HepG2 (cell line): Measurements from ENCODE around the gene COASY. TPM values are rescaled to one million over a fixed set of nuclear protein-coding genes. Genes with fewer than 3 reads are reported as not detected.

Experiments used
- AHDC1 ChIP-seq: sonication (generic); formaldehyde crosslinking; IDR thresholded peaks from 2 replicates; pipeline ENCODE4 v1.5.1; 2020; ENCODE audit warnings: mild to moderate bottlenecking, missing genetic modification reagents, borderline replicate concordance
- AHR ChIP-seq: IDR thresholded peaks from 2 replicates; pipeline ENCODE4 v1.6.1; 2018; ENCODE audit warnings: missing genetic modification reagents, missing compliant biosample characterization
- CEBPB ChIP-seq: IDR thresholded peaks from 2 replicates; pipeline ENCODE4 v1.6.1; 2011; ENCODE audit warnings: low read depth, low read length, improper control_type of control experiment, borderline replicate concordance
- CREM ChIP-seq, 2 experiments: sonication (generic) in 1 of 2; formaldehyde crosslinking in 1 of 2; IDR thresholded peaks; 2 replicates each; pipeline versions ENCODE4 v1.4.0 to v1.6.1; 2016 to 2020; ENCODE audit warnings: antibody characterized with exemption in 1 of 2, mild to moderate bottlenecking in 1 of 2, missing genetic modification reagents in 1 of 2
- ELK4 ChIP-seq: sonication (generic); formaldehyde crosslinking; IDR thresholded peaks from 2 replicates; pipeline ENCODE4 v1.9.0; 2021; ENCODE audit warnings: missing genetic modification reagents, borderline replicate concordance
- IKZF4 ChIP-seq: sonication (generic); formaldehyde crosslinking; IDR thresholded peaks from 2 replicates; pipeline ENCODE4 v1.5.1; 2020; ENCODE audit warnings: borderline replicate concordance, mild to moderate bottlenecking, low read depth, missing genetic modification reagents; ENCODE audit errors: not compliant biosample characterization
- KDM5B ChIP-seq: sonication (generic); formaldehyde crosslinking; IDR thresholded peaks from 2 replicates; pipeline ENCODE4 v1.4.0; 2020; ENCODE audit warnings: missing genetic modification reagents, mild to moderate bottlenecking, borderline replicate concordance
- KDM6A ChIP-seq: IDR thresholded peaks from 2 replicates; pipeline ENCODE4 v1.6.1; 2016; ENCODE audit warnings: low read depth
- NFATC3 ChIP-seq: sonication (generic); formaldehyde crosslinking; IDR thresholded peaks from 2 replicates; pipeline ENCODE4 v1.5.1; 2020; ENCODE audit warnings: mild to moderate bottlenecking, missing genetic modification reagents
- PRMT3 ChIP-seq: sonication (generic); formaldehyde crosslinking; IDR thresholded peaks from 2 replicates; pipeline ENCODE4 v1.8.1; 2022; ENCODE audit warnings: low read depth, mild to moderate bottlenecking, moderate library complexity, missing genetic modification reagents, borderline replicate concordance
- RFXAP ChIP-seq: sonication (generic); formaldehyde crosslinking; IDR thresholded peaks from 2 replicates; pipeline ENCODE4 v1.4.0; 2020; ENCODE audit warnings: missing genetic modification reagents, borderline replicate concordance
- STAG1 ChIP-seq: sonication (generic); formaldehyde crosslinking; IDR thresholded peaks from 2 replicates; pipeline ENCODE4 v1.4.0; 2020; ENCODE audit warnings: missing genetic modification reagents
- SYNCRIP ChIP-seq: fragments of 200-400 bp; formaldehyde crosslinking; IDR thresholded peaks from 2 replicates; pipeline ENCODE4 v1.6.1; 2018; ENCODE audit warnings: mild to moderate bottlenecking, low read depth, low read length; ENCODE audit not compliant: insufficient read depth
- TBX3 ChIP-seq: fragments of 450-650 bp; IDR thresholded peaks from 2 replicates; pipeline ENCODE4 v1.6.1; 2017; ENCODE audit warnings: antibody characterized with exemption, mild to moderate bottlenecking, inconsistent platforms, borderline replicate concordance
- ZBTB7B ChIP-seq: sonication (generic); formaldehyde crosslinking; IDR thresholded peaks from 2 replicates; pipeline ENCODE4 v1.4.0; 2020; ENCODE audit warnings: missing genetic modification reagents
- ZC3H13 ChIP-seq: sonication (generic); formaldehyde crosslinking; IDR thresholded peaks from 2 replicates; pipeline ENCODE4 v1.8.1; 2023; ENCODE audit warnings: mild to moderate bottlenecking, missing genetic modification reagents, moderate library complexity
- ZFAT ChIP-seq: sonication (generic); formaldehyde crosslinking; conservative IDR thresholded peaks from 2 replicates; pipeline ENCODE4 v1.8.1; 2023; ENCODE audit warnings: missing genetic modification reagents, inconsistent platforms
- ZFX ChIP-seq: sonication (generic); formaldehyde crosslinking; IDR thresholded peaks from 2 replicates; pipeline ENCODE4 v1.4.0; 2020; ENCODE audit warnings: mild to moderate bottlenecking, low read depth, missing genetic modification reagents, moderate library complexity
- ZNF230 ChIP-seq: sonication (generic); formaldehyde crosslinking; IDR thresholded peaks from 2 replicates; pipeline ENCODE4 v1.4.0; 2020; ENCODE audit warnings: mild to moderate bottlenecking, missing genetic modification reagents
- ZNF329 ChIP-seq: sonication (generic); formaldehyde crosslinking; IDR thresholded peaks from 2 replicates; pipeline ENCODE4 v1.9.0; 2021; ENCODE audit warnings: low read depth, mild to moderate bottlenecking, missing genetic modification reagents
- ZNF530 ChIP-seq: sonication (generic); formaldehyde crosslinking; IDR thresholded peaks from 2 replicates; pipeline ENCODE4 v1.5.0; 2020; ENCODE audit warnings: low read depth, mild to moderate bottlenecking, missing genetic modification reagents
- ZNF598 ChIP-seq: sonication (generic); formaldehyde crosslinking; IDR thresholded peaks from 2 replicates; pipeline ENCODE4 v1.5.1; 2020; ENCODE audit warnings: mild to moderate bottlenecking, missing genetic modification reagents, borderline replicate concordance
- ZNF670 ChIP-seq: sonication (generic); formaldehyde crosslinking; IDR thresholded peaks from 2 replicates; pipeline ENCODE4 v1.8.0; 2022; ENCODE audit warnings: mild to moderate bottlenecking, missing genetic modification reagents, borderline replicate concordance
- ZNF879 ChIP-seq: sonication (generic); formaldehyde crosslinking; IDR thresholded peaks from 2 replicates; pipeline ENCODE4 v1.8.1; 2023; ENCODE audit warnings: missing genetic modification reagents
- ZSCAN25 ChIP-seq: sonication (generic); formaldehyde crosslinking; IDR thresholded peaks from 2 replicates; pipeline ENCODE4 v1.8.0; 2022; ENCODE audit warnings: mild to moderate bottlenecking, missing genetic modification reagents
- polyA plus RNA-seq, 8 experiments: library from polyadenylated mRNA; depleted of rRNA in 3 of 8; stranded (reverse) in 7 of 8; unstranded in 1 of 8; fragments of >200 nt; fragmentation: Illumina TruSeq in 4 of 8; extraction: Trizol in 4 of 8; gene quantifications; 2 replicates each; pipeline versions ENCODE4 v1.2.1 to v1.2.3, GENCODE V29; 2011 to 2016; ENCODE audit warnings: low read depth in 4 of 8, missing spikeins in 1 of 8, mixed read lengths in 1 of 8; ENCODE audit not compliant: insufficient read depth in 1 of 8
- total RNA-seq, 5 experiments: library from RNA; depleted of rRNA; stranded (reverse); fragments of >200 nt; fragmentation: Illumina TruSeq; extraction: Trizol; gene quantifications; 2 replicates each; pipeline ENCODE4 v1.2.3, GENCODE V29; 2016; ENCODE audit warnings: low read depth in 1 of 5

COASY gene
- total and polyA plus RNA-seq, 2 of the 13 experiments (the other 11 are each of a cell fraction or from before 2014, with no cell fraction given), result 90.7 to 125 TPM

- no peak for TF ChIP-seq ZNF670 (CRISPR knock-in tag)
- no peak for TF ChIP-seq IKZF4
- 0 out of 2 replicates have a peak, but pooled peaks have one; percentile 1 for TF ChIP-seq NFATC3 (CRISPR knock-in tag)
- no peak for TF ChIP-seq ZBTB7B (CRISPR knock-in tag)
- TF ChIP-seq AHR (CRISPR knock-in tag), result 0 out of 2 replicates have a peak, but pooled peaks have one; percentile 22
- TF ChIP-seq ELK4, result no peak
- TF ChIP-seq ZNF530 (CRISPR knock-in tag), result no peak
- no peak for TF ChIP-seq TBX3
- no peak for TF ChIP-seq STAG1
- TF ChIP-seq CREM (IDR thresholded peaks at IDR 0.05), result no peak
- TF ChIP-seq CREM (CRISPR knock-in tag; IDR thresholded peaks at IDR 0.05), result no peak
- TF ChIP-seq ZNF879 (CRISPR knock-in tag), result no peak
- no peak for TF ChIP-seq KDM5B (CRISPR knock-in tag)
- TF ChIP-seq CEBPB, result no peak
- no peak for TF ChIP-seq ZNF598 (CRISPR knock-in tag)
- TF ChIP-seq RFXAP, result no peak
- no peak; the same call in 1 of the 2 replicates for TF ChIP-seq AHDC1 (CRISPR knock-in tag)
- TF ChIP-seq ZC3H13 (CRISPR knock-in tag), result peak; percentile 22; the same call in 1 of the 2 replicates
- no peak for TF ChIP-seq KDM6A (CRISPR knock-in tag)
- TF ChIP-seq ZFX (CRISPR knock-in tag), result no peak
- TF ChIP-seq ZSCAN25 (CRISPR knock-in tag), result no peak
- TF ChIP-seq ZNF329, result no peak
- no peak for TF ChIP-seq PRMT3 (CRISPR knock-in tag)
- TF ChIP-seq ZNF230 (CRISPR knock-in tag), result no peak
- no peak for TF ChIP-seq ZFAT (CRISPR knock-in tag)
- no peak for TF ChIP-seq SYNCRIP
Measured at GRCh38 chr17:42537156-42537805, 24.7 kb upstream of the COASY start (continued).
